Esophagus muscularis mucosa (tissue), 4 donors: Measurements from ENCODE around the gene NELL1. TPM values are rescaled to one million over a fixed set of nuclear protein-coding genes. Genes with fewer than 3 reads are reported as not detected.

ENCODE experiments used
- DNase-seq: peaks from one replicate; pipeline ENCODE4 v3.0.0-alpha.2; 2017; ENCODE audit errors: extremely low spot score
- H3K27ac ChIP-seq, 4 donors: fragments of 200-600 bp; sonication (generic); replicated peaks in 1 of 4; 1 replicate in 3 of 4; 2 replicates in 1 of 4; pipeline ENCODE4 v1.5.1; 2016 to 2019; ENCODE audit warnings: mild to moderate bottlenecking in 1 of 4
- H3K27me3 ChIP-seq, 4 donors: fragments of 200-600 bp; sonication (generic); one replicate each; pipeline versions ENCODE4 v1.5.1 to v1.6.0; 2016 to 2019
- H3K36me3 ChIP-seq, 4 donors: fragments of 200-600 bp; sonication (generic); one replicate each; pipeline ENCODE4 v1.5.1; 2016 to 2019
- H3K4me1 ChIP-seq, 4 donors: fragments of 200-600 bp; sonication (generic); one replicate each; pipeline ENCODE4 v1.5.1; 2016 to 2019
- H3K4me3 ChIP-seq, 4 donors: fragments of 200-600 bp; sonication (generic); 1 replicate in 2 of 4; 2 replicates in 2 of 4; pipeline ENCODE4 v1.5.1; 2016 to 2019; ENCODE audit warnings: mild to moderate bottlenecking in 4 of 4, moderate library complexity in 1 of 4
- H3K9me3 ChIP-seq, 4 donors: fragments of 200-600 bp; sonication (generic); 1 replicate in 3 of 4; 2 replicates in 1 of 4; pipeline ENCODE4 v1.5.1; 2016 to 2019
- EP300 ChIP-seq: sonication (generic); formaldehyde crosslinking; IDR thresholded peaks from one replicate; pipeline ENCODE4 v1.6.1; 2017; ENCODE audit warnings: antibody characterized with exemption
- POLR2A ChIP-seq: fragments of 450-650 bp; IDR thresholded peaks from one replicate; pipeline ENCODE4 v1.6.1; 2017; ENCODE audit warnings: antibody characterized with exemption, moderate library complexity, mild to moderate bottlenecking, low read depth
- POLR2AphosphoS5 ChIP-seq, 2 donors: sonication (generic); formaldehyde crosslinking; IDR thresholded peaks; one replicate each; pipeline ENCODE4 v1.6.1; 2017; ENCODE audit warnings: antibody characterized with exemption in 2 of 2
- WGBS: methylation state at CpG from one replicate; pipeline ENCODE4 v1.1.5; 2018; 5-methylcytosine and 5-hydroxymethylcytosine counted together
- intact Hi-C: fragments of 100-400 bp; cut with DNase I; formaldehyde crosslinking; loops from one replicate; pipeline ENCODE4 v1.15.1; 2023
- total RNA-seq, 4 donors: library from RNA; depleted of rRNA; stranded (reverse); fragments of >200 nt; gene quantifications; one replicate each; pipeline versions ENCODE4 v1.1.0 to v1.2.1, GENCODE V29; 2016
- TF ChIP-seq, protein P1 (sequence below), 3 experiments: fragments of 200-600 bp in 2 of 3; fragments of 450-650 bp in 1 of 3; sonication (generic) in 2 of 3; IDR thresholded peaks; one replicate each; pipeline ENCODE4 v1.5.1; 2017 to 2019; ENCODE audit warnings: antibody characterized with exemption in 3 of 3, mild to moderate bottlenecking in 2 of 3, moderate library complexity in 1 of 3

NELL1 gene
- total RNA-seq, 4 donors from 2014 or later: 0.65 to 2.7 (median 0.90) TPM

DNA sequence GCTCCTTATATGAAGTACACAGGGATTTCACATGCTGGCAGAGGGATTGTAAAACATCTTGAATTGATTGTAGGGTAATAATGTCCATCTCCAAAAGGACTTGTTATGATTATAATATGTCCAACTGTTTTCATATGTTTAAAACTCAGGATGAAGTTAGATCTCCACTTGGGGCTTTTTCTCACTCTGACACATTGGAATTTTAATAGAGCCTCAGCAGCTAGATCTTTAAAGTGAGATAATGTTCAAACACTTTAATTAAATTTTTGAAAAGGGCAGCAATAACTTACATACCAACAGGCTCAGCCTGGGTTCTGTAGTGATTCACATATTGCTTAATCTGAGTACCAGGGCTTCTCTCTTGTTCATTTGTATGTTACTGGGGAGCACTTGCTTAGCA, 152.1 kb downstream of the NELL1 start:
- no peaks in the 10 kb centered on the region for H3K27me3 ChIP-seq
- TF ChIP-seq POLR2AphosphoS5 (IDR thresholded peaks at IDR 0.05) (no peak), EP300 (no peak), POLR2A (no peak)
- TF ChIP-seq, protein P1, sequence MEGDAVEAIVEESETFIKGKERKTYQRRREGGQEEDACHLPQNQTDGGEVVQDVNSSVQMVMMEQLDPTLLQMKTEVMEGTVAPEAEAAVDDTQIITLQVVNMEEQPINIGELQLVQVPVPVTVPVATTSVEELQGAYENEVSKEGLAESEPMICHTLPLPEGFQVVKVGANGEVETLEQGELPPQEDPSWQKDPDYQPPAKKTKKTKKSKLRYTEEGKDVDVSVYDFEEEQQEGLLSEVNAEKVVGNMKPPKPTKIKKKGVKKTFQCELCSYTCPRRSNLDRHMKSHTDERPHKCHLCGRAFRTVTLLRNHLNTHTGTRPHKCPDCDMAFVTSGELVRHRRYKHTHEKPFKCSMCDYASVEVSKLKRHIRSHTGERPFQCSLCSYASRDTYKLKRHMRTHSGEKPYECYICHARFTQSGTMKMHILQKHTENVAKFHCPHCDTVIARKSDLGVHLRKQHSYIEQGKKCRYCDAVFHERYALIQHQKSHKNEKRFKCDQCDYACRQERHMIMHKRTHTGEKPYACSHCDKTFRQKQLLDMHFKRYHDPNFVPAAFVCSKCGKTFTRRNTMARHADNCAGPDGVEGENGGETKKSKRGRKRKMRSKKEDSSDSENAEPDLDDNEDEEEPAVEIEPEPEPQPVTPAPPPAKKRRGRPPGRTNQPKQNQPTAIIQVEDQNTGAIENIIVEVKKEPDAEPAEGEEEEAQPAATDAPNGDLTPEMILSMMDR (IDR thresholded peaks at IDR 0.05): no peak
- H3K4me3 ChIP-seq: no peak overlapping the region

DNA sequence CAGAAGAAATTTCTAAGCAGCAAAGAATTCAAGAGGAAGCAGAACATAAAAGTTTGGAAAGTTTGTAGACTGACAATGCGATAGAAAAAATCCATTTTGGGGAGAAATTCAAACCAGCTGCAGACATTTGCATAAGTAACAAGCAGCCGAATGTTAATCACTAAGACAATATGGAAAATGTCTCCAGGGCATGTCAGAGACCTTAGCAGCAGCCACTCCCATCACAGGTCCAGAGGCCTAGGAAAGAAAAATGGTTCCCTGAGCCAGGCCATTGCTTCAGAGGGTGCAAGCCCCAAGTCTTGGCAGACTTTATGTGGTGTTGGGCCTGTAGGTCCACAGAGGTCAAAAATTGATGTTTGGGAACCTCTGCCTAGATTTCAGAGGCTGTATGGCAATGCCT, 155.4 kb downstream of the NELL1 start:
- no peak for DNase-seq
- 73% methylated on average over 1 of the region's 2 CpGs for WGBS
- H3K27me3 ChIP-seq: no peaks in the 10 kb centered on the region
- no peaks in the 10 kb centered on the region for H3K36me3 ChIP-seq
- no peaks in the 10 kb centered on the region for H3K4me1 ChIP-seq
- no peaks in the 10 kb centered on the region for H3K9me3 ChIP-seq
- H3K27ac ChIP-seq: no peak overlapping the region
- H3K4me3 ChIP-seq: no peak overlapping the region
- TF ChIP-seq, protein P1 (IDR thresholded peaks at IDR 0.05): no peak
- TF ChIP-seq EP300 (no peak), POLR2A (no peak), POLR2AphosphoS5 (IDR thresholded peaks at IDR 0.05) (no peak)
- intact Hi-C loops: no loop called here

More for the DNA sequence above, 152.1 kb downstream of the NELL1 start:
- Histone ChIP-seq H3K4me1 (no peaks in the 10 kb centered on the region), H3K36me3 (no peaks in the 10 kb centered on the region), H3K27ac (no peak overlapping the region), H3K9me3 (no peaks in the 10 kb centered on the region)
- DNase-seq: no peak
- intact Hi-C loops: no loop called here

DNA sequence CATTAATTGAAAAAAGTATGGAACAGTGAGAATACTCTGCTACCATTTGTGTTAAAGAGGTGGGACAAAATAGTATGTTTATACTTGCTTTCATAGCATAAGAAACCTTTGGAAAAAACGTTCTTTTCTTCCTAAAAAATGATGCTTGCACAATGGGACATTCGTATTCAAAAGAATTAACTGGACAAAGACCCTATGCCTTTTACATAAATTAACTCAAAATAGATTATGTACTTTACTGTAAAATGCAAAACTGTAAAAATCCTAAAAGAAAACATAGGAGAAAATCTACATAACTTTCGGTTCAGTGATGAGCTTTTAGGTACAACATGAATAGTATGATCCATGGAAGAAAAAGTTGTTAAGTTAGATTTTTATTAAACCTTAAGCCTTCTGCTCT, 166.2 kb downstream of the NELL1 start:
- H3K4me3 ChIP-seq: no peak overlapping the region
- no peaks in the 10 kb centered on the region for H3K36me3 ChIP-seq
- intact Hi-C loops: no loop called here
- DNase-seq: no peak
- no peak for TF ChIP-seq POLR2AphosphoS5 (IDR thresholded peaks at IDR 0.05)
- no peak for TF ChIP-seq POLR2A
- TF ChIP-seq, protein P1 (IDR thresholded peaks at IDR 0.05): no peak
- no peak for TF ChIP-seq EP300
- no peaks in the 10 kb centered on the region for H3K9me3 ChIP-seq
- no peak overlapping the region for H3K27ac ChIP-seq
- 76% methylated on average over 3 of the region's 3 CpGs for WGBS
- no peaks in the 10 kb centered on the region for H3K4me1 ChIP-seq
- H3K27me3 ChIP-seq: no peaks in the 10 kb centered on the region

DNA sequence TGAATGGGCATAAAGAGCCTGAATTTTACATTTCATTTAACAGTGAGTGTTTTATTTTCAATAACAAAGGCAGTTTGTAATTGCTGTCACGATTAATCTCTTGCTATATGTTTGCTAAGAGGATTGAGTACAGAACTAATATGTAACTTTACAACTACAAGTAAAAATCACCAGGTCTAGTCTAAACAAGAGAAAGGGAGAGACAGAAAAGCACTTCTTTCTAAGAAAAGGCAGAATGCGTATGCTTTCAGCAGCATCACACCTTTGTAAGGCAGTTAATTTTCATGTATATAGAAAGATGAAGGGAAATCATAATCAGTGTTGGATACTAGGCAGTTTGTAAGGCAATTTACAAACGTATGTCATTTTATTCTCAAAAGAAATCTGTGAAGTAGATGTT, 169.8 kb downstream of the NELL1 start:
- intact Hi-C loops: no loop called here
- WGBS: 41% methylated on average over 3 of the region's 3 CpGs
- no peak for DNase-seq
- no peak for TF ChIP-seq POLR2A
- TF ChIP-seq, protein P1 (IDR thresholded peaks at IDR 0.05): no peak
- no peak for TF ChIP-seq EP300
- no peak for TF ChIP-seq POLR2AphosphoS5 (IDR thresholded peaks at IDR 0.05)
- Histone ChIP-seq H3K36me3 (no peaks in the 10 kb centered on the region), H3K9me3 (no peaks in the 10 kb centered on the region), H3K4me3 (no peak overlapping the region), H3K27me3 (no peaks in the 10 kb centered on the region), H3K4me1 (no peaks in the 10 kb centered on the region), H3K27ac (no peak overlapping the region)

DNA sequence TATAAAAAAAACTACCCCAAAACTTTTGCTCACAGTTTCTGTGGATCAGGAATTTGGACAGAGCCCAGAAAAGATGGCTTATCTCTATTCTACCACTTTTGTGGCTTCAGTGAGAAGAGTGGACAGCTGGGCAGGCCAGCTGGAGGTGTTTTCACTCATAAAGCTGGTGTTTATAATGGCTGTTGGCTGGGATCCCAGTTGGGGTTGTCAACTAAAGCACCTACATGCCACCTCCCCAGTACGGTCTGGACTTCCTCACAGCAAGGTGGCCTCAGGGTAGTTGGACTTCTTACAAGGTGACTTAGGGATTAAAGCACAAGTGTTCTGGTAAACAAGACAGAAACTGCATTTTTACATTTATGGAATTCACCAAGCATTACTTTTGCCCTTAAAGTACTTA, 171.0 kb downstream of the NELL1 start:
- TF ChIP-seq POLR2AphosphoS5 (IDR thresholded peaks at IDR 0.05): no peak
- TF ChIP-seq, protein P1 (IDR thresholded peaks at IDR 0.05): no peak
- TF ChIP-seq POLR2A: no peak
- no peak for TF ChIP-seq EP300
- Histone ChIP-seq H3K4me1 (no peaks in the 10 kb centered on the region), H3K27me3 (no peaks in the 10 kb centered on the region), H3K27ac (no peak overlapping the region), H3K4me3 (no peak overlapping the region), H3K9me3 (no peaks in the 10 kb centered on the region), H3K36me3 (no peaks in the 10 kb centered on the region)
- no CpG with 5 or more reads among the region's 1 CpG for WGBS
- intact Hi-C loops: no loop called here
- DNase-seq: no peak
